HG03571 (cell line): ENCODE measurements around the gene ENTPD5.

Source experiments
- ATAC-seq: cut with Tn5 transposase; IDR thresholded peaks from one replicate; pipeline ENCODE4 v1.9.1; 2021; ENCODE audit not compliant: unreplicated experiment

ENTPD5 gene, protein sequence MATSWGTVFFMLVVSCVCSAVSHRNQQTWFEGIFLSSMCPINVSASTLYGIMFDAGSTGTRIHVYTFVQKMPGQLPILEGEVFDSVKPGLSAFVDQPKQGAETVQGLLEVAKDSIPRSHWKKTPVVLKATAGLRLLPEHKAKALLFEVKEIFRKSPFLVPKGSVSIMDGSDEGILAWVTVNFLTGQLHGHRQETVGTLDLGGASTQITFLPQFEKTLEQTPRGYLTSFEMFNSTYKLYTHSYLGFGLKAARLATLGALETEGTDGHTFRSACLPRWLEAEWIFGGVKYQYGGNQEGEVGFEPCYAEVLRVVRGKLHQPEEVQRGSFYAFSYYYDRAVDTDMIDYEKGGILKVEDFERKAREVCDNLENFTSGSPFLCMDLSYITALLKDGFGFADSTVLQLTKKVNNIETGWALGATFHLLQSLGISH

DNA sequence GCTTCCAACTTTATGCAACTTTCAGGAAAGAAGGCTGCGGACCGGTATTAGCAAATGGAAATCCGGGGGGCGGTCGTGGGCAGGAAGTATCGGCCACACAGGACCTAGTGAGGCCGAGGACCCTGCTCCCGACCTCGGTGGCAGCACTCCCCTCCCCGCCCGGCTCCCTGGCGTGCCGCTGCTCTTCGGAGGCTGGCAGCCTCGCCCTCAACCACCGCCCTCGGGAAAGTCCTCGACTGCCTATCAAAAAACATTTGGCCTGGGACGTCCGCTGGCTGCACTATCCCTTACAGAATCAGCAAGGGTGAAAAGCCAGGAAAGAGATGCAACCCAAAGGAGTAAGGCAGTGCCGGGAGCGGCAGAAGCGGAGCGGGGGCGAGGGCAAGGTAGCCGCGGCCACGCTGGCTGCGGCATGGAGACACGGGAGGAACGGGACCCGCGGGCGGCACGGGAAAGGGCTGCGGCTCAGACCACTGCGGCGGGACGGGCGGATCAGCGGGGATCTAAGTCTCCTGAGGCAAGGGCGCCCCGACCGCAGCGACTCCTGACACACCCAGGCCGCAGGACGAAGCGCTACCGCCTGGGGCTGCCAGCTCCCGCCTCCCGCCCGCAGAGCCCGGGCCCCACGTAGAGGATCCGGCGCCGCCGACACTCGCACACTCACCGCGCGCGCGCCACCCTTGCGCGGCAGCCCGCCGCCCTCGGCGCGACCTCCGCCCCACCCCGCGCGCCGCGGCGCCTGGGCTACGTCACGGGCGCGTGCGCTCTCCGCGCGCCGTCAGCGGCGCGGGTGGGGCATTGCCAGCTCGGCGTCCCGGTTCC lies at the start of gene ENTPD5, which contains the start of gene BBOF1:
Gene ENTPD5, minus strand, starts transcription at position 703 of the 822 bp plus-strand sequence. CDS start 31,186 bp downstream, outside the sequence.
Gene BBOF1, plus strand, starts transcription at position 764 of the 822 bp plus-strand sequence. CDS start 130 bp downstream, outside the sequence.
- ATAC-seq = peak; percentile 82

DNA sequence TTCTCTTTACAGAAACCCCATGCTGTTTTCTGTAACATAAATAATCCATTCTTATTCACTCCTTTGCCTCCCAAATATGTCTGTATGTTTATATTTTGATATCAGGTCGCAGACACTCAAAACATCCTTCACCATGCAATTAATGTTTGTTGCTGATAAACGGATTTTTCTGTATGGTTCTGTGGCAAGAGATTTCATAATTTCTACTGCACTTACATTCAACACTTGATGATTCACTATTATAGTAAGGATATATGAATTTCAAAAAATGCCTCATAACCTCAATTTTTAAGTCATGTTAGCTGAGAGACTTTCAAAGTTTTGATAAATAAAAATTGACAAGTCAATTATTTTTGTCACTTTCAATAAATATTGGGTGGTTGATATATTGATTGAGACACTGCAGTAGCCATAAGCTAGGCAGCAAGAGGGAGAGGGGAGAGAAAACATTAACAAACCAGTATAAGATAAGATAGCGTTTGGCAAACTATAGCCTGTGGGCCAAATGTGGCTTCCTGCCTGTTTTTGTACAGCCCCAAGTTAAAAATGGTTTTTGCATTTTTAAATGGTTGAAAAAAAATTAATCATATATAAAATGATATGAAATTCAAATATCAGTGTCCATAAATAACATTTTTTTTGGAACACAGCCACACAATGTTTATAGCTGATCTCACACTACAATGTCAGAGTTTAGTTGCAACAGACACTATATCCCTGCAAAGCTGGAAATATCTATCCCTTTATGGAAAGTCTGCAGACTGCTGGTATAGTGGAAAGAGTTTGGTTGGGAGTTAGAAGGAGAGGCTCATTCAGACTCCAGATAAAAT lies 46.9 kb upstream of the ENTPD5 start:
- no peak for ATAC-seq

DNA sequence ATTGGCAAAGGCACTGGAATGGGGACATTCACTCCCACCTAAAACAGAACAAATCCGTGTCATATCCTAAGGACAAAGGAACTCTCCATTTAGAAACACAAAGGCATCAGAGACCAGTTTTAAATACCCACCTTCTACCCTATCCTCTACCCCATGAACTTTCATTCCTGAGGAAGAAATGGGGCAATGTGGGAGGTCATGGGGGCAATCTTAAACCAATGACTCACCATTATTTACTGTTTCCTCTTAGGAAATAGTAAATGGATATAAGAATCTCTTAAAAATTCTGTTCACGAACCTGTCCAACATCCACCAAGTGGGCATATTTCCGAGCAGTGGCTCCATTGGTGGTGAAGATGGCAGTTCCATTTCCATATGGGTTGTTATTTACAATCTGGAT lies 45.8 kb upstream of the ENTPD5 start:
- no peak for ATAC-seq

GRCh38 chr14:74064426-74064825 lies 45.3 kb upstream of the ENTPD5 start:
- no peak for ATAC-seq

DNA sequence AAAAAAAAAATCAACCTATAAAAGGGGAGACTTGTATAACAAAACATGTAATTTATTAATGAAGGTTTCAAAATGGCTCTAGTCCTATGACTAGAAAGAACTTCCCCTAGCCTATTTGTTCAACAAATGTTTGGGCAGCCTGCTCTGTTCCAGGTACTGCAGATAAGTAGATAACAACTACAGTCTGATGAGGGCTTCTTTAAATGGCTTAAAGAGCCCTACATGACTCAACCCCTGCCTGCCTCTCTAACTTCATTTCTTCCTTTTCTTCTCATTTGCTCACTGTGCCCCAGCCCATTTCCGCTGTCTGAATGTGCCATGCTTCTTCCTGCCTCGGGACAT lies 43.7 kb upstream of the ENTPD5 start:
- no peak for ATAC-seq

DNA sequence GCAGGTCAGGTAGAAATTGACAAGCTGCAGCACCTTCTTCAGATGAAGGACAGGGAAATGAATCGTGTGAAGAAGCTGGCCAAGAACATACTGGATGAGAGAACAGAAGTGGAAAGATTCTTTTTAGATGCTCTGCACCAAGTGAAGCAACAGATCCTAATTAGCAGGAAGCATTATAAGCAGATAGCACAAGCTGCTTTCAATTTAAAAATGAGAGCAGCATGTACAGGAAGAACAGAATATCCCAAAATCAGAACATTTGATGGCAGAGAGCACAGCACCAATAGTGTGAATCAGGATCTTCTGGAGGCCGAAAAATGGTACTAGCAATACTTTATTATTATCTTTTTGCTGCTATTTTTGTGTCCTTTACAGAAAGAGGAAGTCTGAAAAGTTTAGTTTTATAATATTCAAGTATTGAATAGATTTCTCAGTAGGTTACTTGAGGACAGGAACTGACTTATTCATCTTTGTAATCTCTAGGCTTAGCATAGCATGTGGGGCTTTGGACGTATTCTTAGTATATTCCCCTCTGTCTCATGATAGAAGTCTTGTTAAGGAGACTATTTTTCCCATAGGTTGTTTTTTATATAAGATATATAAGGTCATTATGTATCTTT lies 30.9 kb upstream of the ENTPD5 start:
- no peak for ATAC-seq

DNA sequence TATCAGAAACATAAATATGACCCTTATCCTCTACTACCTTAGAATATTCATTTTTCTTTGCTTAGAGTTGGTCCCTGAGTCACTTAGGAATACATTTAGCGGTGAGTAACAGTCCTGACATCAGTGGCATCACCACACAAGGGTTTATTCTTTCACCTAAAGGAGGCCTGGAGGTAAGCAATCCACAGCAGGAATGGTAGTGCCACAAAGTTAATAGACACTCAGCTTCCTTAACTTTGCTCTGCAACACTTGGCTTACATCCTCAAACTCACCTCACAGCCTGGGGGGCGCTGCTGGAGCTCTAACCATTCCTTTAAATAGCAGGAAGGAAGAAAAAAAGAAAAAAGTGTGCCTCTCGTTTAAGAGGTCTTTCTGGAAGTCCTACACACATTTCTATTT lies 29.2 kb upstream of the ENTPD5 start:
- no peak for ATAC-seq

DNA sequence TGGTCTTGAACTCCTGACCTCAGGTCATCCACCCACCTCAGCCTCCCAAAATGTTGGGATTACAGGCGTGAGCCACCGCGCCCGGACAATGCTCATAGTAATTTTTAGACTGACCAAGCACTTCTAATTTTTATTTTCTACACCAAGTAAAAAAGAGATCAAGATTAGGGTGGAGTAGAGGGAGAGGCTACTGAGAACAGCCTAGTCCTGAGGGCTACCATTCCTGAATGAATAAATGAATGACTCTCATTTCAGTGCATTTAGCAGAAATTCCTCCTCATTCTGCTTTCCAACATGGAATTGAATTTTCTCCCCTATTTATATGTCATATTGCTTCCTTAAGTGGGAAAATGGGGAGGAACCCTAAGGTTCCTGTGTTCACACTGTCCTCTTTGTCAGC lies 26.4 kb upstream of the ENTPD5 start:
- no peak for ATAC-seq

DNA sequence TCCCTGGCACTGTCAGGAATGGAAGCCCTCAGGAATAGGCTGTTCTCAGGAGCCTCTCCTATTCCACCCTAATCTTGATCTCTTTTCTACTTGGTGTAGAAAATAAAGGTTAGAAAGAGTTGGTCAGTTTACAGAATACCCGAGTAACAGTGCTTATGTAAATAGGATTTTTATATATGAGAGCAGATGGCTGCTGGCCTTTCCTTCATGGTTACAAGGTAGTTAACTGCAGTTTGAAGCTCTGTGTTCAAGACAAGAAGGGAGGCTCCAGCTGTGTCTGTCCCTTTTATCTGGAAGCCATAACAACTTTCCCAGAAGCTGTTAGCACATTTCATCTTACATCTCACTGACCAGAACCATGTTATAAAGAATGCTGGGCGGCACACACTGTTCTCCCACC lies 23.2 kb upstream of the ENTPD5 start:
- ATAC-seq = no peak

DNA sequence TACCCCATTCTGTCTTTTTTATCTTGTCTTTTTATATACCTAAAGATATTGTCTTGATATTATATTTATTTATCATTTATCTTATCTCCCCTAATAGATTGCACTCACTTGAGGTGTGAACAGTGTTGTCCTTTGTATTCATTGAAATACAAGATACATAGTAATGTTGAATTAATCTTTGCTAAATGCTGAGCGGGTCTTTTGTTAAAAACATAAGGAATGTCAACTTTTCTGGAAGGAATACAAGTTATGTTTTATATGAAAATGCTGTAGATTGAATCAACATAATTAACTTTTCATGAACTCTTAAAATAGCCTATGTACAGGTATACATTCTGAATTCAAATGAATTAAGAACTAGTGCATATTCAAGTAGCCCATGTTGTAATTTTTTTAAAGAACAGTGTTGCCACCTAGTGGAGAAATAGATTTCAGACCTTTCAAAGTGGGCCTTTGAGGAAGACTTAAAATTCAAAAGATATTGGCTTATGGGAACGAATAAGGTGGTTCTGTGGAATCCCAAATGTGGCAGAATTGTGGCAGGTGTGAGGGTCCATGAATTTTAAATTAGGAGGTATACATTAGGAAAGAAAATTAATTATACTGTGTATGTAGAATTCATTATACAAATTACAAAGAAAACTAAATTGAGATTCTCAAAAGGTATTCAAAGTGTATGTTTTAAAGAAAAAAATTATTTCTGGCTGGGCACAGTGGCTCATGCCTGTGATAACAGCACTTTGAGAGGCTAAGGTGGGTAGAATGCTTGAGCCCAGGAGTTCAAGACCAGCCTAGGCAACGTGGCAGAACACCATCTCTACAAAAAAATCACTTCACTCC lies 19.2 kb upstream of the ENTPD5 start:
- no peak for ATAC-seq

DNA sequence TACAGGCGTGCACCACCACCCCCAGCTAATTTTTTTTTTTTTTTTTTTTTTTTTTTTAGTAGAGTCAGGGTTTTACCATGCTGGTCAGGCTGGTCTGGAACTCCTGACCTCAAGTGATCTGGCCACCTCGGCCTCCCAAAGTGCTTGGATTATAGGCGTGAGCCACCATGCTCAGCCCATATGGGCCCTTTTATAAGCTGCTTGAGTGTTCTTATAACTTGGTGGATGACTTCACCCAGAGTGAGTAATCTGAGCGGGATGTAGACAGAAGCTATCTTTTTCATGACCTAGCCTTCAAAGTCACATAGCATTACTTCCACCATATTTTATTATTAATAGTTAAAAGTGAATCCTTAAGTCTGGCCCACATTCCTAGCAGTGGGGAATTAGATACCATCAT lies 16.5 kb upstream of the ENTPD5 start:
- no peak for ATAC-seq

GRCh38 chr14:74034572-74034971 lies 15.5 kb upstream of the ENTPD5 start:
- ATAC-seq = no peak

DNA sequence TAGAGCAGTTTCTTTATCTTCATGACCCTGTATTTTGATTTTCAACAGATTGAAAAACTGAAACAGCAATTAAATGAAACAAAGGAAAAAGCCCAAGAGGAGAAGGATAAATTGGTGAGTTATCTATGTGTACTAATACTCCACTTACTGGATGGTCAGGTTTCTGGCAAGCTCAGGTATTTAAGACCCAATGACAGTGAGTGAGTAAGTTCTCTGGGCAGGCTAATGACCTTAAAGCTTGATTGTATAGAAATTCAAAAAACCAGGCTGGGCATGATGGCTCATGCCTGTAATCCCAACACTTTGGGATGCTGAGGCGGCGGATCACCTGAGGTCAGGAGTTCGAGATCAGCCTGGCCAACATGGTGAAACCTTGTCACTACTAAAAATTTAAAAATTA lies 10.0 kb upstream of the ENTPD5 start:
- ATAC-seq = no peak

DNA sequence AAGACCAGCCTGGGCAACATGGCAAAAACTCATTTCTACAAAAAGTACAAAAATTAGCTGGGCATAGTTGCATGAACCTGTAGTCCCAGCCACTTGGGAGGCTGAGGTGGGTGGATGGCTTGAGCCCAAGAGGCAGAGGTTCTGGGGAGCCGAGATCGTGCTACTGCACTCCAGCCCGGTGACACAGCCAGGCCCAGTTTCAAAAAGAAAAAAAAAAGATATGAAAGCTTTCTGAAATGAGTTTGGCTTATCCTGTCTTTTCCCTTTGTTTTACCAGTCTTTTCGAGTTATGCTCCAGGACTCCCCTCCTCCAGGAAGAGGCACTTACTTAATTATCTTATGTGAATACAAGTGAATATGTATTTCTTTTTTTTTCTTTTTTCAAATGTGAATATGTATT lies 3.3 kb upstream of the ENTPD5 start:
- no peak for ATAC-seq

DNA sequence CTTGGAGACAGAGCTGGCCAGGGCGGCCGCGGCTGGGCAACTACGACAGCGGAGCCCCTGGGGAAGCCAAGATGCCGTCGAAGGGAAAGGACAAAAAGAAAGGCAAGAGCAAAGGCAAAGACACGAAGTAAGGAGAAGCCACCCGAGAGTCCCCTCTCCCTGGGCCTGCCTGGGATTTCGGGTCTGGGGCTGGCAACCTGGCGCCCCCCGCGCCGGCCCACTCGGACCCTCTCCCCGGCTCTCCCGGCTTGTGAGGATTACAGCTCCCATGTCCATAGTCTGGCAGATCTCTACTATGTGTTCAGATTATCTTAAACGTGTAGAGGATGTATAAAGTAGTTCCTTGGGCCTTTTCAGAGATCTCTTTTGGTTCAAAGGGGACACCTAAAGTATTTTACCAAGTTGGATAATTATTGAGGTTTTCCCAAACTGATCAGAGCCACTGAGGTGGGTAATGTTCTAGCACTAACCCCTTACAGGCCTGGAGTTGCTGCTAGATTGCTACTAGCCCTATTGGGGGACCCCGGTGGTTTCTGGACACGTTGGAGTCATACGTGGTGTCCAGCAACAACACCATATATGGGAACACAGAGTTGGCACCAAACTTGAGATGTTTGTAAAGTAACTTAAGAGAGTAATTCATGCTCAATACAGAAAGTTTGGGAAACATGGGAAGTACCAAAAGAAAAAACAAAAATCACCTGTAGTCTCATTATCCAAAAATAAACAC lies 485 bp upstream of the ENTPD5 start:
- no peak for ATAC-seq

GRCh38 chr14:74018174-74018585 lies 908 bp downstream of the ENTPD5 start:
- ATAC-seq = no peak

DNA sequence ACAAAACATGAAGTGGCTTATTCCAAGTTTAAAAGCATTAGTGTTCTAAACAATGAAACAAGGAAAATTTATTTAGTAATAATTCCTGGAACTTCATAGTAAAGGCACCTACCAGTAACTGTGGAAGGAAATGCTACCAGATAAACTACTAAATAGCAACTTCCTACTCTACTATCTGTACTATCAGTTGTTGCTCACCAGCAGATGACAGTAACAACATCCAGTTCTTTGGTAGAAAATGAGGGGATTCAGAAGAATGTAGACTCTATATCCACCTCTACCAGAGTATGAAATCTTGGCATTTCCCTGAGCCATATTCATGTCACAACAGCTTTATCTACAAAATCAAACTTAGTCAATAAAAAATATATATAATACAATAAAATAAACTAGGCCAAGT lies 3.1 kb downstream of the ENTPD5 start:
- ATAC-seq = no peak

GRCh38 chr14:74015176-74015575 lies 3.9 kb downstream of the ENTPD5 start:
- no peak for ATAC-seq

- ATAC-seq = no peak
Measured at GRCh38 chr14:74014299-74014698, 4.8 kb downstream of the ENTPD5 start.
